Embryonic facial prominence (tissue), 1 donor: ENCODE data around the gene MRAS.
"Not testable (repeated sequence)": the region's sequence is repeated elsewhere in the genome, so short reads cannot be mapped to it uniquely, and the experiment has no call there.

Experiments used
- DNase-seq: peaks from one replicate; pipeline ENCODE4 v3.0.0-alpha.2; 2016; ENCODE audit errors: extremely low spot score

MRAS gene

GRCh38 chr3:138418601-138419206 lies 70.3 kb downstream of the MRAS start:
- DNase-seq: no peak

GRCh38 chr3:138423316-138423715 lies 74.9 kb downstream of the MRAS start:
- no peak for DNase-seq

GRCh38 chr3:138424323-138424722 lies 75.9 kb downstream of the MRAS start:
- no peak for DNase-seq

- no peak for DNase-seq
Observed at GRCh38 chr3:138426211-138426610, 77.8 kb downstream of the MRAS start.

- not testable (repeated sequence) for DNase-seq
Observed at GRCh38 chr3:138426754-138427153, 78.4 kb downstream of the MRAS start.

- DNase-seq: no peak
Observed at GRCh38 chr3:138429665-138430064, 81.3 kb downstream of the MRAS start.

GRCh38 chr3:138432576-138433240 lies 84.3 kb downstream of the MRAS start:
- DNase-seq: no peak

- DNase-seq: no peak
Observed at GRCh38 chr3:138433892-138434275, 85.5 kb downstream of the MRAS start.

GRCh38 chr3:138434276-138434874 lies 86.0 kb downstream of the MRAS start, which contains the start of gene ESYT3:
TSS of gene ESYT3 (plus strand) at chr3:138434616. CDS start at chr3:138434799, 183 bp downstream.
- no peak for DNase-seq

- no peak for DNase-seq
Observed at GRCh38 chr3:138434875-138435772, 86.7 kb downstream of the MRAS start.

GRCh38 chr3:138435840-138436239 lies 87.5 kb downstream of the MRAS start:
- no peak for DNase-seq

GRCh38 chr3:138437281-138437680 lies 88.9 kb downstream of the MRAS start:
- no peak for DNase-seq

GRCh38 chr3:138438896-138439295 lies 90.5 kb downstream of the MRAS start:
- no peak for DNase-seq

- DNase-seq: no peak
Observed at GRCh38 chr3:138439646-138440045, 91.3 kb downstream of the MRAS start.

- no peak for DNase-seq
Observed at GRCh38 chr3:138440121-138440521, 91.7 kb downstream of the MRAS start.

- no peak for DNase-seq
Observed at GRCh38 chr3:138440596-138440995, 92.2 kb downstream of the MRAS start.

- no peak for DNase-seq
Observed at GRCh38 chr3:138441256-138441655, 92.9 kb downstream of the MRAS start.

GRCh38 chr3:138441742-138442141 lies 93.4 kb downstream of the MRAS start:
- DNase-seq: no peak

GRCh38 chr3:138442433-138442832 lies 94.1 kb downstream of the MRAS start:
- no peak for DNase-seq

GRCh38 chr3:138443091-138443490 lies 94.7 kb downstream of the MRAS start:
- DNase-seq: no peak

GRCh38 chr3:138443521-138444503 lies 95.4 kb downstream of the MRAS start:
- DNase-seq: no peak
